IgD-negative memory B cell (primary cell): Measurements from ENCODE around the gene PMF1. TPM values are rescaled to one million over a fixed set of nuclear protein-coding genes. Genes with fewer than 3 reads are reported as not detected.
"Not testable (repeated sequence)": the region's sequence is repeated elsewhere in the genome, so short reads cannot be mapped to it uniquely, and the experiment has no call there.

Source experiments
- H3K27ac Mint-ChIP-seq, 3 donors: one replicate each; pipeline ENCODE4 v1.8.0; 2020 to 2022; ENCODE audit warnings: mild to moderate bottlenecking in 3 of 3, mixed read lengths in 3 of 3, moderate library complexity in 1 of 3
- H3K27me3 Mint-ChIP-seq: one replicate; pipeline ENCODE4 v1.8.0; 2021; ENCODE audit warnings: mixed read lengths
- H3K36me3 Mint-ChIP-seq: one replicate; pipeline ENCODE4 v1.8.0; 2020; ENCODE audit warnings: mild to moderate bottlenecking, mixed read lengths
- H3K4me1 Mint-ChIP-seq, 3 donors: one replicate each; pipeline ENCODE4 v1.8.0; 2020 to 2022; ENCODE audit warnings: mixed read lengths in 3 of 3, mild to moderate bottlenecking in 1 of 3
- H3K4me3 Mint-ChIP-seq, 4 donors: one replicate each; pipeline ENCODE4 v1.8.0; 2020 to 2022; ENCODE audit warnings: mild to moderate bottlenecking in 4 of 4, mixed read lengths in 4 of 4, moderate library complexity in 3 of 4
- H3K9me3 Mint-ChIP-seq, 3 donors: one replicate each; pipeline ENCODE4 v1.8.0; 2020 to 2021; ENCODE audit warnings: mixed read lengths in 3 of 3, mild to moderate bottlenecking in 1 of 3
- polyA plus RNA-seq: library from polyadenylated mRNA; unstranded; fragments of 300-500 nt; fragmentation: Illumina TruSeq; gene quantifications from one replicate; pipeline ENCODE4 v1.2.3, GENCODE V29; 2021

The PMF1 gene
- 87.0 TPM for polyA plus RNA-seq

- Mint-ChIP-seq H3K27me3 (no peaks in the 10 kb centered on the region), H3K9me3 (no peaks in the 10 kb centered on the region), H3K4me1 (peaks cover 14 to 23% (median 15%) of the 10 kb centered on the region in 3 donors), H3K4me3 (peak within 1 kb of the TSS; percentile 94 to 99 (median 99)), H3K27ac (peak within 1 kb of the TSS; percentile 97 to 99 (median 99)), H3K36me3 (peaks cover 5% of the 10 kb centered on the region)
These were observed at the start of gene PMF1 for GRCh38 chr1:156212833-156213643. PMF1 (plus strand) TSS chr1:156213007; CDS start chr1:156213016, 9 bp downstream.

GRCh38 chr1:156163712-156164111, 49.1 kb upstream of the PMF1 start:
- no peak overlapping the region for H3K27ac Mint-ChIP-seq
- peaks cover 29% of the 10 kb centered on the region for H3K27me3 Mint-ChIP-seq
- peaks cover 5% of the 10 kb centered on the region for H3K36me3 Mint-ChIP-seq
- H3K9me3 Mint-ChIP-seq, result peaks cover 0 to 2% (median 0%) of the 10 kb centered on the region in 3 donors
- peaks cover 8 to 13% (median 12%) of the 10 kb centered on the region in 3 donors for H3K4me1 Mint-ChIP-seq
- H3K4me3 Mint-ChIP-seq, result no peak overlapping the region

- Mint-ChIP-seq H3K27me3 (peaks cover 26% of the 10 kb centered on the region), H3K27ac (no peak overlapping the region), H3K9me3 (peaks cover 0 to 2% (median 0%) of the 10 kb centered on the region in 3 donors), H3K36me3 (peaks cover 3% of the 10 kb centered on the region), H3K4me1 (peaks cover 4 to 9% (median 8%) of the 10 kb centered on the region in 3 donors), H3K4me3 (peak overlapping the region in 2 of 4 donors; percentile 6 to 17)
These were observed 48.5 kb upstream of the PMF1 start for GRCh38 chr1:156164125-156164831.

- peak overlapping the region in 1 of 4 donors; percentile 35 for H3K4me3 Mint-ChIP-seq
- peaks cover 1 to 8% (median 5%) of the 10 kb centered on the region in 3 donors for H3K4me1 Mint-ChIP-seq
- H3K36me3 Mint-ChIP-seq, result no peaks in the 10 kb centered on the region
These were observed 47.7 kb upstream of the PMF1 start for GRCh38 chr1:156165083-156165482.

GRCh38 chr1:156167536-156167935, 45.3 kb upstream of the PMF1 start:
- peaks cover 6% of the 10 kb centered on the region for H3K27me3 Mint-ChIP-seq
- H3K4me1 Mint-ChIP-seq, result peaks cover 0 to 5% (median 3%) of the 10 kb centered on the region in 3 donors
- no peak overlapping the region for H3K4me3 Mint-ChIP-seq
- H3K27ac Mint-ChIP-seq, result no peak overlapping the region
- H3K9me3 Mint-ChIP-seq, result peaks cover 0 to 2% (median 0%) of the 10 kb centered on the region in 3 donors
- no peaks in the 10 kb centered on the region for H3K36me3 Mint-ChIP-seq

More at GRCh38 chr1:156165083-156165482, 47.7 kb upstream of the PMF1 start:
- Mint-ChIP-seq H3K27ac (peak overlapping the region in 1 of 3 donors; percentile 60), H3K27me3 (peaks cover 20% of the 10 kb centered on the region), H3K9me3 (peaks cover 0 to 2% (median 0%) of the 10 kb centered on the region in 3 donors)

GRCh38 chr1:156172696-156173470, 39.9 kb upstream of the PMF1 start:
- H3K36me3 Mint-ChIP-seq, result peaks cover 1% of the 10 kb centered on the region
- peaks cover 14% of the 10 kb centered on the region for H3K27me3 Mint-ChIP-seq
- H3K27ac Mint-ChIP-seq, result no peak overlapping the region
- peak overlapping the region in 1 of 4 donors; percentile 12 for H3K4me3 Mint-ChIP-seq
- H3K9me3 Mint-ChIP-seq, result no peaks in the 10 kb centered on the region
- H3K4me1 Mint-ChIP-seq, result peaks cover 0 to 4% (median 0%) of the 10 kb centered on the region in 3 donors

GRCh38 chr1:156176610-156177210, 36.1 kb upstream of the PMF1 start:
- Mint-ChIP-seq H3K27me3 (peaks cover 12% of the 10 kb centered on the region), H3K9me3 (no peaks in the 10 kb centered on the region), H3K36me3 (peaks cover 1% of the 10 kb centered on the region), H3K27ac (no peak overlapping the region), H3K4me3 (no peak overlapping the region), H3K4me1 (peaks cover 0 to 4% (median 3%) of the 10 kb centered on the region in 3 donors)

GRCh38 chr1:156177919-156178654, 34.7 kb upstream of the PMF1 start:
- no peak overlapping the region for H3K4me3 Mint-ChIP-seq
- H3K27ac Mint-ChIP-seq, result no peak overlapping the region
- no peaks in the 10 kb centered on the region for H3K9me3 Mint-ChIP-seq
- H3K4me1 Mint-ChIP-seq, result peaks cover 0 to 4% (median 3%) of the 10 kb centered on the region in 3 donors
- H3K36me3 Mint-ChIP-seq, result peaks cover 1% of the 10 kb centered on the region
- peaks cover 8% of the 10 kb centered on the region for H3K27me3 Mint-ChIP-seq

- Mint-ChIP-seq H3K4me1 (peaks cover 0 to 3% (median 0%) of the 10 kb centered on the region in 3 donors), H3K4me3 (no peak overlapping the region), H3K36me3 (no peaks in the 10 kb centered on the region), H3K27ac (no peak overlapping the region), H3K27me3 (no peaks in the 10 kb centered on the region), H3K9me3 (no peaks in the 10 kb centered on the region)
These were observed 32.3 kb upstream of the PMF1 start for GRCh38 chr1:156180471-156180870.

- not testable (repeated sequence) for H3K4me1 Mint-ChIP-seq, H3K27me3 Mint-ChIP-seq, H3K9me3 Mint-ChIP-seq, H3K27ac Mint-ChIP-seq, H3K4me3 Mint-ChIP-seq, H3K36me3 Mint-ChIP-seq
These were observed 31.3 kb upstream of the PMF1 start for GRCh38 chr1:156181391-156181924.

- H3K4me3 Mint-ChIP-seq, result peak overlapping the region in 1 of 4 donors; percentile 28
- H3K9me3 Mint-ChIP-seq, H3K36me3 Mint-ChIP-seq, H3K4me1 Mint-ChIP-seq, H3K27me3 Mint-ChIP-seq, H3K27ac Mint-ChIP-seq: not testable (repeated sequence)
These were observed 30.6 kb upstream of the PMF1 start for GRCh38 chr1:156182010-156182779.

GRCh38 chr1:156186347-156187177, 26.2 kb upstream of the PMF1 start:
- H3K36me3 Mint-ChIP-seq, H3K27me3 Mint-ChIP-seq, H3K4me3 Mint-ChIP-seq, H3K9me3 Mint-ChIP-seq, H3K4me1 Mint-ChIP-seq, H3K27ac Mint-ChIP-seq: not testable (repeated sequence)
